Loucy (cell line): ENCODE results near the gene USP17L26.
"Not testable (repeated sequence)": the region's sequence is repeated elsewhere in the genome, so short reads cannot be mapped to it uniquely, and the experiment has no call there.

Experiments used
- H2AFZ ChIP-seq: fragments of 200-600 bp; sonication (generic); 2 replicates; pipeline ENCODE4 v1.6.0; 2016; ENCODE audit warnings: antibody characterized with exemption, mild to moderate bottlenecking, low read length, moderate library complexity
- H3F3A ChIP-seq: fragments of 200-600 bp; 2 replicates; pipeline ENCODE4 v1.6.0; 2016; ENCODE audit warnings: antibody characterized with exemption, low read depth, mild to moderate bottlenecking
- H3K27me3 ChIP-seq: fragments of 200-600 bp; sonication (generic); 2 replicates; pipeline ENCODE4 v1.6.1; 2014; ENCODE audit warnings: low read length, mild to moderate bottlenecking; ENCODE audit not compliant: insufficient read depth, poor library complexity, severe bottlenecking
- H3K36me3 ChIP-seq: fragments of 200-600 bp; sonication (generic); 2 replicates; pipeline ENCODE4 v1.6.1; 2016; ENCODE audit warnings: low read length; ENCODE audit not compliant: insufficient read depth
- H3K4me1 ChIP-seq: fragments of 200-600 bp; sonication (generic); 2 replicates; pipeline ENCODE4 v1.5.1; 2014; ENCODE audit warnings: low read length, mild to moderate bottlenecking; ENCODE audit not compliant: insufficient read depth, poor library complexity, severe bottlenecking
- H3K4me2 ChIP-seq: fragments of 200-600 bp; sonication (generic); 2 replicates; pipeline ENCODE4 v1.6.0; 2014; ENCODE audit warnings: antibody characterized with exemption, low read length, low read depth, mild to moderate bottlenecking; ENCODE audit not compliant: poor library complexity, severe bottlenecking
- H3K4me3 ChIP-seq: fragments of 200-600 bp; sonication (generic); 2 replicates; pipeline ENCODE4 v1.5.1; 2014; ENCODE audit warnings: low read length, mild to moderate bottlenecking, mixed read lengths; ENCODE audit not compliant: poor library complexity, severe bottlenecking
- H3K79me2 ChIP-seq: fragments of 200-600 bp; sonication (generic); 2 replicates; pipeline ENCODE4 v1.6.1; 2014; ENCODE audit warnings: low read length; ENCODE audit not compliant: insufficient read depth
- H3K9ac ChIP-seq: fragments of 200-600 bp; sonication (generic); 2 replicates; pipeline ENCODE4 v1.6.0; 2014; ENCODE audit warnings: mild to moderate bottlenecking, low read depth, low read length, moderate library complexity; ENCODE audit not compliant: poor library complexity, severe bottlenecking
- H3K9me2 ChIP-seq: fragments of 200-600 bp; sonication (generic); replicated peaks from 2 replicates; pipeline ENCODE4 v1.6.1; 2016; ENCODE audit warnings: low read depth, low read length, mixed read lengths
- H3K9me3 ChIP-seq: fragments of 200-600 bp; sonication (generic); 2 replicates; pipeline ENCODE4 v1.6.1; 2014; ENCODE audit warnings: mild to moderate bottlenecking, antibody characterized with exemption, low read length, low read depth; ENCODE audit not compliant: insufficient read depth
- H4K20me1 ChIP-seq: fragments of 200-600 bp; sonication (generic); 2 replicates; pipeline ENCODE4 v1.6.0; 2014; ENCODE audit warnings: antibody characterized with exemption, low read length, mild to moderate bottlenecking; ENCODE audit not compliant: insufficient read depth, poor library complexity, severe bottlenecking

The USP17L26 gene

GRCh38 chr4:9350866-9351265 is 16.4 kb downstream of the USP17L26 start:
- not testable (repeated sequence) for H3K79me2 ChIP-seq, H3K27me3 ChIP-seq, H3K9me2 ChIP-seq, H2AFZ ChIP-seq, H3K4me3 ChIP-seq, H3K9me3 ChIP-seq, H3F3A ChIP-seq, H3K9ac ChIP-seq, H3K4me2 ChIP-seq, H3K4me1 ChIP-seq, H3K36me3 ChIP-seq, H4K20me1 ChIP-seq

DNA sequence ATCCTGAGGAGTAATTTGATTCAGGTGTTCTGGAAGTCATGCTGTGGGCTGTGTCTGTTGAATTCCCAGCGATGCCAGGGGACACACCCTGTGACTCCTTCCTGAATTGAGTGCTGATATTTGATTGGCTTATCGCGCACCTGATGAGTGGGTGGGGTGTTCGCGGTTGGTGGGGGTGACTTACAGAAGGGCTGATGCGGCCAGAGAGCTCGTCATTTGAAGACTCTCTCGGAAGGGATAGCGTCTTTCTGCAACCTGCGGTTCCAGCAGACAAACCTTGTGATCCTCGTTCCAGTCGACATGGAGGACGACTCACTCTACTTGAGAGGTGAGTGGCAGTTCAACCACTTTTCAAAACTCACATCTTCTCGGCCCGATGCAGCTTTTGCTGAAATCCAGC is 18.9 kb downstream of the USP17L26 start, which contains the start of gene USP17L29:
Gene USP17L29 (plus strand): TSS at position 301 of the 400 bp plus-strand sequence. CDS start 0 bp downstream, at position 301.
- not testable (repeated sequence) for H2AFZ ChIP-seq, H3F3A ChIP-seq, H3K9me2 ChIP-seq, H3K9ac ChIP-seq, H3K27me3 ChIP-seq, H3K4me3 ChIP-seq, H3K9me3 ChIP-seq, H3K4me1 ChIP-seq, H4K20me1 ChIP-seq, H3K4me2 ChIP-seq, H3K79me2 ChIP-seq, H3K36me3 ChIP-seq

DNA sequence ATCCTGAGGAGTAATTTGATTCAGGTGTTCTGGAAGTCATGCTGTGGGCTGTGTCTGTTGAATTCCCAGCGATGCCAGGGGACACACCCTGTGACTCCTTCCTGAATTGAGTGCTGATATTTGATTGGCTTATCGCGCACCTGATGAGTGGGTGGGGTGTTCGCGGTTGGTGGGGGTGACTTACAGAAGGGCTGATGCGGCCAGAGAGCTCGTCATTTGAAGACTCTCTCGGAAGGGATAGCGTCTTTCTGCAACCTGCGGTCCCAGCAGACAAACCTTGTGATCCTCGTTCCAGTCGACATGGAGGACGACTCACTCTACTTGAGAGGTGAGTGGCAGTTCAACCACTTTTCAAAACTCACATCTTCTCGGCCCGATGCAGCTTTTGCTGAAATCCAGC is 28.4 kb downstream of the USP17L26 start, which contains the start of gene USP17L30:
Gene USP17L30 (plus strand): TSS at position 301 of the 400 bp plus-strand sequence. CDS start 0 bp downstream, at position 301.
- H3K9ac ChIP-seq, H4K20me1 ChIP-seq, H3K79me2 ChIP-seq, H3K4me2 ChIP-seq, H3K4me3 ChIP-seq, H3K27me3 ChIP-seq, H3K4me1 ChIP-seq, H3K9me2 ChIP-seq, H3K36me3 ChIP-seq, H3K9me3 ChIP-seq, H2AFZ ChIP-seq, H3F3A ChIP-seq: not testable (repeated sequence)

GRCh38 chr4:9379881-9380280 is 45.4 kb downstream of the USP17L26 start:
- H3K79me2 ChIP-seq, H3K4me3 ChIP-seq, H3F3A ChIP-seq, H3K9me2 ChIP-seq, H3K4me1 ChIP-seq, H3K9ac ChIP-seq, H3K36me3 ChIP-seq, H4K20me1 ChIP-seq, H3K9me3 ChIP-seq, H3K27me3 ChIP-seq, H3K4me2 ChIP-seq, H2AFZ ChIP-seq: not testable (repeated sequence)

DNA sequence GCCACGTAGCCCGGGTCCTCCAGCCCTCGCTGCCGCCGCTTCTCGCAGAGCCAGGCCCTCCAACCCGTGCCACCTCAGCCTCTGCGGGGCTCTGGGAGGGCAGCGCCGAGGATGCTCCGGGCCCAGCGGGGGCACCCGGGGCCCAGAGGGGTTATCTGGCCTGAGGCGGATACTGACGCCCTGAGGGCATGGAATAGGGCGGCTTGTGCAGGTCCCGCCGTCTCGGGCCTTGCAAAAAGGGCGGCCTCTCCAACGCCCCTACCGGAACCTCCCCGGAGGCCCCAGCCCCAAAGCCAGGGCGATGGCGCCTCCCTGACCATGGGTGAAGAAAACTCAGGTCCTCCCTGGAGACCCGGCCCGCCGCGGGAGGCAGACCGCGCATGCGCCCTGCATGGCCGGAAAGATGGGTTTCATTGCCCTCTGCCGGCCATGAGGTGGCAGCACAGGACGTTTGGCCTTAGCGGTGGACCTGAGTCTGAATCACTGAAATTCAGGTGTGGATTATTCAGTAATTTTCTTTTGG is 46.6 kb downstream of the USP17L26 start:
- not testable (repeated sequence) for H3K27me3 ChIP-seq, H2AFZ ChIP-seq, H3F3A ChIP-seq, H3K4me3 ChIP-seq, H3K9ac ChIP-seq, H3K4me2 ChIP-seq, H3K36me3 ChIP-seq, H3K9me3 ChIP-seq, H3K4me1 ChIP-seq, H3K79me2 ChIP-seq, H3K9me2 ChIP-seq, H4K20me1 ChIP-seq
